ENCODE measurements around the gene SMIM10L1.

Gene SMIM10L1

DNA sequence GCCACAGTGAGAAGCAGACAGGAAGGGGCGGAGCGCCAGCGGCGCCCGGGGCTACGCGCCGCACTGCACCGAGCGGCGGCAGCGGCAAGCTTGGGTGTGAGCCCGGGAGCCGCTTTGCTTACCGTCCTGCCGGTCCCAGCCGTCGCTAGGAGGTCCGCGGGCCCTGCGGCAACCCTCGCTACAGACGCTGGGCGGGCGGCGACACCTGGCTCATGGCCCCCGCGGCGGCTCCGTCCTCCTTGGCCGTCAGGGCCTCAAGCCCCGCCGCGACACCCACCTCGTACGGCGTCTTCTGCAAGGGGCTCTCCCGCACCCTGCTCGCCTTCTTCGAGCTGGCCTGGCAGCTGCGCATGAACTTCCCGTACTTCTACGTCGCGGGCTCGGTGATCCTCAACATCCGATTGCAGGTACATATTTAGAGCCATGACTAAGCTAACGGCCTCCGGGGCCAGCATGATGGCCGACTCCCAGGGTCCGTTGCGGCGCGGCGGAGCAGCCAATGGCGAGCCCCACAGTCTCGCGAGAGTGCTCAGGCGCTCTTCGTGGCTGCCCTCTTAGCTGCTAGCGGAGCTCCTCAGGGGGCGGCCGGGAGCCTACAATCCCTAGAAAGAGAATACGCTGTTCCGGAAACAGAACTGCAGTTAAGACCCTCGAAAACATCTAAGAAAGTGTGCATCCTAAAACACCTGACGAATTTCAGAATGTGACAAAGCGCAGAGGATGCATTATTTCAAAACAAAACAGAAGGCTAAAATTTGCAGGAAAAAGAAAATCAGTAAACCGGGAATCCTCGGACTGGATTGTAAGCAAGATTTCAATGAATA lies at the start of gene SMIM10L1:
Gene SMIM10L1 (plus strand): TSS at position 50 of the 824 bp plus-strand sequence. CDS start 163 bp downstream, at position 213.
- peak; percentile 77 to 86 (median 77) for DNase-seq (ENCODE audit: low read depth in 3 of 3)

DNA sequence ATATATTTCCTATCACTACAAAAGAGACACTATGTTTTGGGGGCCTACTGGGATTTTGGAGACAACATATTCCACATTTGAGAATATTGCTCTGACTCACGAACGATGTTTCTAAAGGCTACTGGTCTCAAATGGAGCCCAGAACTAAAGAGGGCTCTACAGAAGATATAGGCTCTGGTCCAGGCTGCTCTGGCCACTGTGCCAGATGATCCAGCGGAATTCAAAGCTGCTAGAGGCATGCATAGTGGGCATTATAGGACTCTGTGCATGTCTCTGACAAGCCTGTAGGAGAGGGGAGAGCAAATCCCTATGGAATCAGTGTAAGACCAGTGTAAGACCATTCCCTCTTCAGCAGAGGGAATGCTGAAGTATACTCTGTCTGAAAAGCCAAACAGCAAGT lies 40.6 kb upstream of the SMIM10L1 start:
- no peak for DNase-seq (ENCODE audit: low read depth in 3 of 3)

DNA sequence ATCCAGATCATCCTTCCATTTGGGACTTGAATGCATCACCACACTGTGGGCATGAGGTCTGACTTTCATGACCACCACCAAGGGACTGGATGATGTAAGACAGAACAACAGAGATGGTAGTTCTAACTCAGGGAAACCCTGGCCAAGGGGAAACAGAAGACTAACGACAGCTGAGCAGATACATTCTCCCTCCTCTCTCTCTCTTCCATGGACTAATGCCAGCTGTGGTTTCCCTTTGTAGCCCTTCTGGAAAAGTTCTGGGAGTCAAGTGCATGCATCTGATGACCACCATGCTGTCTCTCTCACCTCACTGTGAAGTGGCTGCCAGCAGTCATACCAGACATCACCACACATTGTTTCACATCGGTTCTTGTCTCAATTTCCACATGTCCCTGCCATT lies 40.0 kb upstream of the SMIM10L1 start:
- DNase-seq (ENCODE audit: low read depth in 3 of 3) = no peak

DNA sequence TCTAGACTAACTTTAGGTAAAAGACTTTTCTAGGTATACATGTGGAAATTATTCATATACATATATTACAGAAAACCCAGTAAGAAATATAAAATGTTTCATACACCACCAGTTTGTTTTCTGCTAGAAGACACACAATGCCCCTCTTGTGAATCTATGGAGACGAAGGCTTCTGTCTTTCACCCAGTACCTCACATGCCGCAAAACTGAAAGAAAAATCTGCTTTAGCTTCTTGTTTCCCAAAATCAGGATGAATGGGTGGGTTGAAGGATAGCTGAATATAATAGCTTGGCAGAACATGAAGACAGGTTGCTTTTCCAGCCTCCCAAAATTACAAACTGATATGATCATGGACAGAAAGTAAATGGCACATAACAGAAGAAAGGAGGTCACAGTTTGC lies 37.8 kb upstream of the SMIM10L1 start:
- no peak for DNase-seq (ENCODE audit: low read depth in 3 of 3)

DNA sequence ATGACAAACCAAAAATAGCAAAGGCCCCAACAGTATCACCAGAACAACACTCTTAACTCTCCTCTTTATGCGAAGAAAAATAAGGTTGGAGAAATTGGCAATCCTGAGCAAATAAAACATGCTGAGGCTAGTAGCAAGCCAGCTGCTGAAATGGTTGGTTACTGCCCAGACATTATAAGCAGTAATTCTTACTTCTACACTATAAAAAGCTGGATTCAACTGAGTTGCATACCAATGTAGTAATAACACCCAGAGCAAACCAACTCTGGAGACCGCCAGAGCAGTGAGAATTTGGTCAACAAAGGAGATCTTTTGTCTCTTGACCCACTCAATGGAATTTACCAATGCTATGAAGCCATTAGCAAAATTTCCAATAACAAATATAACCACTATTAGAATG lies 37.2 kb upstream of the SMIM10L1 start:
- no peak for DNase-seq (ENCODE audit: low read depth in 3 of 3)

DNA sequence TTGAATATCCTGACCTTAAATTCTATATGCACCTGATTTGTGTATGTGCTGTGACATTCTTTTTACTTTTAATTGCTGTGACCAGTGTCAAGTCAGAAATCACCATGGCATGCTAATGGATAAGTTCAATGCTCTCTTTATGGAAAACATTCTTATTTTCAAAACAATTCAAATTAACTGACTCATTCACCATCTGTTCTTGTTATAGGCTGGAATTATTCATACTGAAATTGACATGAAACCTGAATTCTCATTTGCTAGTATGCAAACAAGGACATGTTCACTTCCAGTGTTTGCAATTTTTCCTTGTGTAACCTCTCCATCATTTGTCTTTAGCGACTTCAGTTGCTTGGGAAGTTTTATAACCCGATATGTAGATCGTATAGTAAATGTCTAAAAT lies 36.7 kb upstream of the SMIM10L1 start, which contains the start of gene TAS2R30:
Gene TAS2R30 (minus strand): TSS at position 340 of the 400 bp plus-strand sequence. CDS start 400 bp downstream, outside the sequence.
- DNase-seq (ENCODE audit: low read depth in 3 of 3) = no peak

DNA sequence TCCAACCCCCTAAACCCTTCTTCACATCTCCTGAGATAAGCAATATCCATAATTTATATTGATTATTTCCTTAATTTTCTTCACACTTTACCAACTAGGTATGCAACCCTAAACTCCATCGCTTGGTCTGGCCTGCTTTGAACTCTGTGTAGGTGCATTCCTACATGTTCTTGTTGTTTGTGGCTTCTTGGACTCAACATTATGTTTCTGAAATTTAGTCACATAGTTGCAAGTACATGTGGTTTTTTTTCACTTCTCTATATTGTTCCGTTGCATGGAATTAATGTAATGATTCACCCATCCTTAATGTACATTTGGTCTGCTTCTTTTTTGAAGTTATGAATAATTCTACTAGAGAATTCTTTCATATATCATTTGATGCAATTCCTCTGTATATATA lies 34.9 kb upstream of the SMIM10L1 start:
- no peak for DNase-seq (ENCODE audit: low read depth in 3 of 3)

DNA sequence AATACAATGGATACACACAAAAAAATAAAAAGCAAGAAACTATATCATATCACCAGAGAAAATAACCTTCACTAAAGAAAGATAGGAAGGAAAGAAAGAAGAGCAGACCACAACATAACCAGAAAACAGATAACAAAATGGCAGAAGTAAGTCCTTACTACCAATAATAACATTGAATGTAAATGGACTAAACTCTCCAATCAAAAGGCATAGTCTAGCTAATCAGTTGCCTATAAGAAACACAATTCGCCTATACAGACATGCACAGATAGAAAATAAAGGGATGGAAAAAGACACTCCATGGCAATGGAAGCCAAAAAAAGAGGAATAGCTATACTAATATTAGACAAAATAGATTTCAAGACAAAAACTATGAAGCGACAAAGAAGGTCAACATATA lies 27.6 kb upstream of the SMIM10L1 start:
- no peak for DNase-seq (ENCODE audit: low read depth in 3 of 3)

DNA sequence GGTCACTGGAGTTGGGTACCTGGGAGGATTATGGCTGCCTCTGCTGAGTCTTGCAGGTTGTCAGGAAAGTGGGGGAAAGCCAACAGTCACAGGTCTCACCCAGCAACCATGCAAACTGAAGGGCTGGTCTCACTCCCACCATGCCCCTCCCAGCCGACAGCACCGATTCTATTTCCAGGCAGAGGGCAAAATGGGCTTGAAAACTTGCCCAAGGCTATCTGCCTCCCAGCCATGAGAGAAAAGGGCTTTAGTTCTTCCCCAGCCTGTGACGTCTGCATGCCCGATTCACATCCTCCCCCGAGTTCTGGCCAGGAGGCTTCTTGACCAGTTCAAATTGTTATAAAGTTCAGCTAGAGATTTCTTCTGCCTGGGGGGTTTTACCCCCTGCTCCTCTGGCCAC lies 26.7 kb upstream of the SMIM10L1 start:
- DNase-seq (ENCODE audit: low read depth in 3 of 3) = no peak

DNA sequence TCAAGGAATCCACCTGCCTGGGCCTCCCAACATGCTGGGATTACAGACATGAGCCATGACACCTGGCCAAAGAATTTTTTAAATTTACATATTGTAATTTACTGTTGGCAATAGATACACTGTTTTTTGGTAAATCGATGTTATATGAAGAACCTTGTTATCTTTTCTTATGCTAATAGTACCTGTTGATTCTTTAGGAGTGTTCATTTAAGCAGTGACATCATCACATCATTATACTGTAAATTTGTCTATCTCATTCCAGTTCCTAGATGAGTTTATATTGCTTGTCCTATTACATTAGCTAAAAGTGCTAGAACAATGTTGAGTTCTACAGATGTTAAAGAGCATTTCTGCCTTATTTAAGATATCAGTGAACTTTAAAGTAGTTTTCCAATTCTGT lies 23.6 kb upstream of the SMIM10L1 start:
- DNase-seq (ENCODE audit: low read depth in 3 of 3) = no peak

DNA sequence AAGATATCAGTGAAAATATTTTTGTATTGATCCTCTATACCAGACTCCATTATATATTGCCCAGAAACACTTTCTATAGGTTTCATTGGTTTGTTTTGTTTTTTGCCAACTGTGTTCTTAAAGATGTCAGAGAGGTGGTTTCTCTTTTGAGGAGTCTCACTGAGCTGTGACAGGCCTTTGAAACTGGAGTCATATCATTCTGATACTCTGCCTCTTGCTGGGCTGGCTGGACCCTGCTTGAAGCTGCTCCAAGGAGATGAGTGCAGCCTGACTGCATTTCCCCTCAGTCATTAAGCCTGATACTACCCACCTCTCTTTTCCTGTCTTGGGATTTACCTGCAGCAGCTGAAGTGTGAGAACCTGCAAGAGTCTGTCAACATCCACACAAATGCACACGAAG lies 20.2 kb upstream of the SMIM10L1 start:
- DNase-seq (ENCODE audit: low read depth in 3 of 3) = no peak

DNA sequence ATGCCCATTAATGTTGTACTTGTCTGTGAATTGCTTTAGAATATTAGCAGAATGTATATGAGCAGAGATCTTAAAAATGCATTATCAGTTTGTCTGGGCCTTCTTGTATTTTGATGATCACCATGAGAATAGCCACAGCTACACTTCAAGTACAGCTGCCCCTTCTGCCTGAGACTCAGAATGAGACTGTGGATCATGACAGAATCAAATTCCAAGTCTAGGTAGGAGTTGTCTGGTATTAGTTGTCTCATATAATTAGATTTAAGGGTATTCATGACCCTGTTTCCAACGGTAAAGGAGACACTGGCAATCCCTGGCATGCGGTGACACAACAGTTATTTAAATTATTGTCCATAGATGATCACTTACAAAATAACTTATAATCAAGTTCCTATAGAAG lies 18.3 kb upstream of the SMIM10L1 start:
- DNase-seq (ENCODE audit: low read depth in 3 of 3) = no peak

DNA sequence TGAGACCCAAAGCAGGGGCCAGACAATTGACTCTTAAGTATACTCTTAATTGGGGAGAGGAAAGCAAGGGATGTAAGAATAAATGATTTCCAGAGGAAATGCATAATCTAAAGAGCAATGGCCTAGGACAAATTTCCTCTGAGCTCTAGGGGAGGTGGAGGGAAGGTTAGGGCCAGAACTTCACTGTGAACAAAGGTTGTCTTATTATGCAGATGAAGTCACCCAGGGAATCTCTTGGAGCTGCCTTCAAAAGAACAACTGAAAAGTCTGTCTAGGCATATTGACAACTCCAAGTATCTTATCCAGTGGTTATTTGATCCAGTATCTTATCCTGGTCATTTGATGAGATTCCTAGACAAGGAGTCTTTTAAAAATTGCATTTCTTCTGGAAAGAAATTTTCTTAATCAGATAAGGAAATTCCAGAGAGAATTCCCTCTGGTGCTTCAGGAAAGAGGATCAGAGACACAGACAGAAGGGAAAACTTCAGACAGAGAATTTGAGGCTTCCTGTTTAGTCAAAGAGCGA lies 16.5 kb upstream of the SMIM10L1 start:
- no peak for DNase-seq (ENCODE audit: low read depth in 3 of 3)

DNA sequence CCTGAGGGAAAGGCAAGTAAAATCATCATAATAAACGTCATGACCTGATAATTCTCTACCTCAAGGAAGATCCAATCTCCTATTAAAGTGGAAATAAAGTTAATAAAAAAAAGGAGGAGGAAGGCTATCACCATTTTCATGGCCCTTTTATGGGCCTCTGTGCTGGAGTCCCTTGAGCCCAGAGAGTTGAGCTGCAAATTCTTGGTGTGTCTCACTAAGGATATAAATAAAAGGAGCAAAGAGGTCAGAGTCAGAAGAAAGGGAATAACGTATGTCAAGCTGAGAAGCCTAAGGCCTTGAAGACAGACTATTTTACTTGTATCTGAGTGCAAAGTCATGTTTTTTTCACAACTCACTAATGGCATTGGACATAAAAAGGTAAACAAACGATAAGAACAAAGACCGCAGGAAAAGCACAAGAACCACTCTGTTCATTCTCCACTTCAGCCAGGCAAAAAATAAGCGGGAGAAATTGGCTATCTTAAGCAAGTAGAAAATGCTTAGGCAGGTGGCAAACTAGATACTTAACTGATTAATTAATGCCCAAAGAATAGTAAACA lies 12.0 kb upstream of the SMIM10L1 start:
- no peak for DNase-seq (ENCODE audit: low read depth in 3 of 3)

DNA sequence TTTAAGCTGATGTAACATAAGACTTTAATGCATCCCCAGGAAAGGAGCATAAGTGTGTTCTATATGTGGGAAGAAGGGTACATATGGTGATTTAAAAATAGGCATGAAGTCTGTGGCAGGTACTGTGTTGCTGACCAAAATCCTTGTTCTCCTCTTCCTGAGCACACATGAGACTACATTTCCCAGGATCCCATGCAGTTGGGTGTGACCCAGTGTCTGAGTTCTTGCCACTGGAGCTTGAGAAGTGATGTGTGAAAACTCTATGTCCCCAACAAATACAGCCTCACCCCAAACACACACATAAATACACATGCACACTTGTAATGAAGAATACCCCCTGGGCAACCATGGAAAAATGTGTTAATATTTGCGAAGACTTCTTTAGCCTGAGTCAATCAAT lies 8.5 kb upstream of the SMIM10L1 start:
- DNase-seq (ENCODE audit: low read depth in 3 of 3) = no peak

DNA sequence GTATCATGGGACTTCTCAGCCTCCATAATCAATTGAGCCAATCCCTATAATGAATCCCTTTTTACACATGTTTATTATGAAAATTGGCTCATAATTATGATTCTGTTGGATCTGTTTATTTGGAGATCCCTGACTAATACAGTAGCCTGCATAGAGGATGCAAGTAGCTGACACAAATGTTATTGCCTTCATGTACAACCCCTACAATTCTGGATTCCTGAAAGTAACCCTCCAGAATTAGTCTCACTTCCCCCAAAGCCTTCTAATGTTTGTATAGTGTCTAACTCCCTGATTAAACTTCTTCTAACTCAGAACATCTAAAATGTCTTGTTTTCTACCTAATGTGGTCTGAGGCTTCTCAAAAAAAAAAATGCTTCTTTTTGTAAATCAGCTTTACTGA lies 6.6 kb upstream of the SMIM10L1 start:
- no peak for DNase-seq (ENCODE audit: low read depth in 3 of 3)

DNA sequence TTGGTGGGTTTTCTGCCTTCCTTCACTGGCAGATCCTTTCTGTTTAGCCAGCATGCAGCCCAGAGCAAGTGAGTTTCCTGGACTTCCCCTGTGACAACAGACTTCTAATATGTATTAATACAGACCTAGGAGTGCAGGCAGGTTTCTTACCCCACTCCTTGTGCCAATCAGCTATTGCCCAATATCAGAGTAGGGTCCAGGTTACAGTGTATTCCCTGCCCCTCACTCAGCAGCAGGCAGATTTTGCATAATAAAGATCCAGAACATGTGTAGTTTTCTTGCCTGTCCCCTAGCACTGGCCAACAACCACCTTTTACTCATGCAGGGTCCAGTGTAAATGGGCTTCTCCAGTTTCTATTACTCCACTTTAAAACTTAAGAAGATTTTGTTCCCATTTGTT lies 4.7 kb upstream of the SMIM10L1 start:
- DNase-seq (ENCODE audit: low read depth in 3 of 3) = no peak

DNA sequence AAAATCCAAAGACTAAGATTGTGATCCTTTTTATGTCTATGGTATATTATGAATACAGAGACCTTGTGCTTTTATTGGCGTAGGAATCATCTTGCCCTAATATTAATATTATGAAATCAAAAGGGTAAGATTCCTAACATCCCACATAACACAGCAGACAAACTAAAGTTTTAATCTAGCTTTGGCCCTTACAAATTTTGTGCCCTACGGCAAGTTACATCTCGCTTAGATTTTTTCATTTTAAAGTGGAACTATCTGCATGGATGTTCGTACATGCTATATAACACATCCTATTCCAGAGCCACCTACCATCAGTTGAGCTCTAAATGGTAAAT lies 217 bp upstream of the SMIM10L1 start:
- no peak for DNase-seq (ENCODE audit: low read depth in 3 of 3)

DNA sequence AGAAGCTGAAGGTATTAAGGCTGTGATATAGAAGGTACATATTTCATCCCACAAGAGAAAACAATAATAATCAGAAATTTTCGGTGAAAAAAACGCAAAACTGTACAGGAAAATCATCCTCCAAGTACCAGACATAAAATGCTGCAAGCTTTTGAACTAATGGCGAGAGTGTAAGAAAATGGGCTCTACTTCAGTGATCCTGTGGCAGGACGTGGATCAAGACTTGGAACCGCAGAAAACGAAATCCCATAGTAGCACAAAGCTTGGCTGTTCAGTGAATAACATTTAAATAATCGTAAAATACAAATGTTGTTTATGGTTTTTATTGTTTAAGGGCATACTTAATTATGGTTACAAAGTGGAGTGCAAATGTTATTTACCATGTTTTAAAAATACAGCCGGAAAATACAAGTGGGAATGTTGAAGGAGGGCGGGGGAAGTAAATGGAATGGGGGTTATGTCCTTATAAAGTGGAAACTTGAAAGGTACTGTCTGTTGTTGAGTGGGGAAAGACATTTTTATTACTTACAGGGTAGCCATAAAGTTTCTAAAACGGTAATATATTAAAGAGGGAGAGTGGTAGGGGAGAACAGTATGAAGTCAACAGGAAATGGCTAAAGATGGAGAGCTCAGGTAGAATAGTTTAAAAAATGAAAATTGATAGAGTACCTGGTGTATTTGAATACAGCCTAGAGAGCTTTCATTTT lies 1.1 kb downstream of the SMIM10L1 start:
- no peak for DNase-seq (ENCODE audit: low read depth in 3 of 3)

DNA sequence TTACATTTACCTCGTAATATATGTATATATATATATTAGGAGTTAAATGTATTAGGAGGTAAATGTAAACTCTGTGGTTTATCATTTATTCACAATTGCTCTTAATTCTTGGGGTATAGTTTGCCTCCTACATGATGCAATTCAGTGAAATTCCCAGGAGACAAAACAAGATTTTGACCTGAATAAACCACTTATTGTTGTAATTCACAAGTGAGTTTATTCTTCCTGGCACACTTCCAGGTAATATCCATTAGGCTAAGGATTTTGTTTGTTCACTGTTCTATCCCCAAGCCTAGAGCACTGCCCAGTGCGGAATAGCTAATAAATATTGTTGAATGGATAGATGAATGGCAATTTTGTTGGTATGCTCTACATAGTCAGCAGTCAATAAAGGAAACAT lies 3.0 kb downstream of the SMIM10L1 start:
- no peak for DNase-seq (ENCODE audit: low read depth in 3 of 3)

DNA sequence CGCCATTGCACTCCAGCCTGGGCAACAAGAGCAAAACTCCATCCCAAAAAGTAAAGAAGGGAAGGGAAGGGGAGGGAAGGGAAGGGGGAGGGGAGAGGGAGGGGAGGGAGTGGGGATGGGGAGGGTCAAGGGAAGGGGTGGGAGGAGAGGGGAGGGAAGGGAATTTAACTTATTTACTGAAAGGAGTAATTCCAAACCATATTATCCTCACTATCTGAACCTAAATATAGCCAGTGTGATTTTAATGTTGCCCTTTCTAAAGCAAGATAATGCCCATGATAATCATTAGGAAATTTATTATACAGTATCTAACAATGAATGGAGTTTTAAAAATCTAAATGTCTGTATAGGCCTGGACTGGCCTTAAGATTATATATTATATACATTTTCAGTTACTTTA lies 7.3 kb downstream of the SMIM10L1 start:
- no peak for DNase-seq (ENCODE audit: low read depth in 3 of 3)

DNA sequence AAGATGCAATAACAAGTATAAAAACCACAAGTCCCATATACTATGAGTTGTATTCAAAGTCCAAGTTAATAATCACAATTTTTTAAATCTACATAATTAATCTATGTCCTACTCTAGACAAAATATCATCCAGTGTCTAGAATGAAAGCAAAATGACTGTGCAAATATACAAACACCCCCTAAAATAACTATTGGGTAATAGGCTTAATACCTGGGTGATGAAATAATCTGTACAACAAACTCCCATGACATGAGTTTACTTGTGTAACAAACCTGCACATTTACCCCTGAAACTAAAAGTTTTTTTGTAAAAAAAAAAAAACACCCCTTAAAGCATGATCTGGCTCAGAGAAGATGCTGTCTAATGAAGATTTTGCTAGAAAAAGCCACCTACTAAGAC lies 11.5 kb downstream of the SMIM10L1 start:
- DNase-seq (ENCODE audit: low read depth in 3 of 3) = no peak

DNA sequence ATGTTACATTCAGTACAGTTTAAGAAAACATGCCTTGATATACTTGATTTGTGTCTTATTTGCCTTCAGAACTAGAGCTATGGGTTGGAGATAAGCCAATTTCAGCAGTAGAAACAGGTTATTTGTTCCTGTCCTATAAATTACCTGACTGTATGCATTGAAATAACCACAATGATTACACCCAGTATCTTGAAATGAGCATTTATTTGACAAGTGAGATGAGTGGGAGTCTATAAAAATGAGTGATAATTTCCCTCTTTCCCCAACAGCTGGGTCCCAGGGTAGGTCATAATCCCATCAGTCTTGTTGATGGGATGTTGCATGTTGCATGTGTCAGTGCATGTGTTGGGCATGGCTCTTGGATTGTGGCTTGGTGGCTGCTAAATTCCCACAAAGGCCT lies 12.0 kb downstream of the SMIM10L1 start:
- DNase-seq (ENCODE audit: low read depth in 3 of 3) = no peak

Measured in stimulated activated CD4-positive, alpha-beta T cell treated with anti-CD3 and anti-CD28 coated beads, TNF-alpha, amount 100 ng/mL, for 24 hours (primary cell).